GM21447 (cell line): Measurements from ENCODE around the gene SELENOO.

ENCODE experiments used
- ATAC-seq: cut with Tn5 transposase; IDR thresholded peaks from one replicate; pipeline ENCODE4 v1.9.1; 2021; ENCODE audit not compliant: unreplicated experiment

The SELENOO gene

GRCh38 chr22:50264946-50265669, 64.3 kb downstream of the SELENOO start:
- ATAC-seq: no peak

DNA sequence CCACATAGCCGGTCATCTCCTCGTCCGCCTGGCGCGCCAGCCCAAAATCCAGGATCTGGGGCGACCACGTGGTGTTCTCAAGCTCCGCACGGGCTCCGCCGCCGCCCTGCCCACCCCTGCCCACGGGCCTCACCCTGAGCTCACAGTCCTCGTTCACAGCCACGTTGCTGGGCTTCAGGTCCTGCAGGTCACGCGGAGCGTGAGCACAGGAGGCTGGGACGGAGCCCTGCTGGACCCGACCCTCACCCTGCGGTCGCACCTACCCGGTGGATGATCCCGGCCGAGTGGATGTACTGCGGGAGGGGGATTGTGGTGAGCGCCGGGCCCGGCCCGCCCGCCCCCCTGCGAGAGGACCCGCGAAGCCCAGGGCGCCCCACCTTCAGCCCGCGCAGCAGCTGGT, 66.2 kb downstream of the SELENOO start:
- no peak for ATAC-seq
